HFFc6 (cell line): Measurements from ENCODE around the gene COMMD4. TPM values are rescaled to one million over a fixed set of nuclear protein-coding genes. Genes with fewer than 3 reads are reported as not detected.
"Not testable (repeated sequence)": the region's sequence is repeated elsewhere in the genome, so short reads cannot be mapped to it uniquely, and the experiment has no call there.

ENCODE experiments used
- DNase-seq: peaks from one replicate; pipeline ENCODE4 v3.0.0-alpha.2; 2018
- H3K27ac Mint-ChIP-seq: 2 replicates; pipeline ENCODE4 v1.8.0; 2020; ENCODE audit warnings: mild to moderate bottlenecking, mixed read lengths
- H3K27me3 Mint-ChIP-seq: 2 replicates; pipeline ENCODE4 v1.8.0; 2021; ENCODE audit warnings: mild to moderate bottlenecking, moderate library complexity, mixed read lengths; ENCODE audit not compliant: insufficient read depth
- H3K36me3 Mint-ChIP-seq: 2 replicates; pipeline ENCODE4 v1.8.0; 2021; ENCODE audit warnings: low read depth, mixed read lengths
- H3K4me1 Mint-ChIP-seq: 2 replicates; pipeline ENCODE4 v1.8.0; 2020; ENCODE audit warnings: low read depth, mixed read lengths
- H3K4me3 Mint-ChIP-seq: 2 replicates; pipeline ENCODE4 v1.8.0; 2020; ENCODE audit warnings: mild to moderate bottlenecking, moderate library complexity, mixed read lengths
- H3K9me3 Mint-ChIP-seq: 2 replicates; pipeline ENCODE4 v1.8.0; 2020; ENCODE audit warnings: mild to moderate bottlenecking, mixed read lengths
- total RNA-seq, 6 experiments: library from RNA; stranded (reverse); fragmentation: NEBNext Ultra II Directional; extraction: Animal tissue kit (Norgen Biotek cat#: 25700); gene quantifications; 2 replicates in 1 of 6; 3 replicates in 5 of 6; pipeline ENCODE4 v1.2.3, GENCODE V29; 2021
- TF ChIP-seq, protein P1 (sequence below): fragments of 200-600 bp; sonication (generic); IDR thresholded peaks from 2 replicates; pipeline ENCODE4 v1.5.0; 2021; ENCODE audit warnings: antibody characterized with exemption, mild to moderate bottlenecking

COMMD4 gene
- total RNA-seq, 6 experiments from 2014 or later: 90.1 to 133 (median 109) TPM

DNA sequence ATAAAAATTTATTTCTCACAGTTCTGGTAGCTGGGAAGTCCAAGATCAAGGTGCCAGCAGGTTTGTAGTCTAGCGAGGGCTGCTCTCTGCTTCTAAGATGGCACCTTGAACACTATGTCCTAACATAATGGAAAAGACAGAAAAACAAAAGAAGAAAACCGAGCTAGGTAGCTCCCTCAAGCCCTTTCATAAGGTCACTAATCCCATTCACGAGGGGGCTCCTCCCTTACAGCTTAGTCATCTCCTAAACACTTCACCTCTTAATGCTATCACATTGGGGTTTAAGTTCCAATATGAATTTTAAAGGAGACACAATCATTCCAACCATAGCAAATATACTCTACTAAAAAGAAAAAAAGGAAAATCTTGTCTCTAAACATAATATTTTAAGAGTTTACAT is 29.7 kb upstream of the COMMD4 start:
- Mint-ChIP-seq H3K9me3 (no peaks in the 10 kb centered on the region), H3K27me3 (peaks cover 53% of the 10 kb centered on the region), H3K4me1 (peaks cover 9% of the 10 kb centered on the region), H3K4me3 (no peak overlapping the region), H3K27ac (no peak overlapping the region), H3K36me3 (no peaks in the 10 kb centered on the region)
- TF ChIP-seq, protein P1, sequence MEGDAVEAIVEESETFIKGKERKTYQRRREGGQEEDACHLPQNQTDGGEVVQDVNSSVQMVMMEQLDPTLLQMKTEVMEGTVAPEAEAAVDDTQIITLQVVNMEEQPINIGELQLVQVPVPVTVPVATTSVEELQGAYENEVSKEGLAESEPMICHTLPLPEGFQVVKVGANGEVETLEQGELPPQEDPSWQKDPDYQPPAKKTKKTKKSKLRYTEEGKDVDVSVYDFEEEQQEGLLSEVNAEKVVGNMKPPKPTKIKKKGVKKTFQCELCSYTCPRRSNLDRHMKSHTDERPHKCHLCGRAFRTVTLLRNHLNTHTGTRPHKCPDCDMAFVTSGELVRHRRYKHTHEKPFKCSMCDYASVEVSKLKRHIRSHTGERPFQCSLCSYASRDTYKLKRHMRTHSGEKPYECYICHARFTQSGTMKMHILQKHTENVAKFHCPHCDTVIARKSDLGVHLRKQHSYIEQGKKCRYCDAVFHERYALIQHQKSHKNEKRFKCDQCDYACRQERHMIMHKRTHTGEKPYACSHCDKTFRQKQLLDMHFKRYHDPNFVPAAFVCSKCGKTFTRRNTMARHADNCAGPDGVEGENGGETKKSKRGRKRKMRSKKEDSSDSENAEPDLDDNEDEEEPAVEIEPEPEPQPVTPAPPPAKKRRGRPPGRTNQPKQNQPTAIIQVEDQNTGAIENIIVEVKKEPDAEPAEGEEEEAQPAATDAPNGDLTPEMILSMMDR: no peak
- no peak for DNase-seq

GRCh38 chr15:75307778-75308390 is 28.0 kb upstream of the COMMD4 start:
- Mint-ChIP-seq H3K27ac (no peak overlapping the region), H3K36me3 (no peaks in the 10 kb centered on the region; the same call in 1 of the 2 replicates), H3K9me3 (peaks cover 5% of the 10 kb centered on the region), H3K4me1 (peaks cover 17% of the 10 kb centered on the region), H3K4me3 (no peak overlapping the region), H3K27me3 (peaks cover 57% of the 10 kb centered on the region)
- TF ChIP-seq, protein P1: peak; percentile 58
- DNase-seq: peak; percentile 15

DNA sequence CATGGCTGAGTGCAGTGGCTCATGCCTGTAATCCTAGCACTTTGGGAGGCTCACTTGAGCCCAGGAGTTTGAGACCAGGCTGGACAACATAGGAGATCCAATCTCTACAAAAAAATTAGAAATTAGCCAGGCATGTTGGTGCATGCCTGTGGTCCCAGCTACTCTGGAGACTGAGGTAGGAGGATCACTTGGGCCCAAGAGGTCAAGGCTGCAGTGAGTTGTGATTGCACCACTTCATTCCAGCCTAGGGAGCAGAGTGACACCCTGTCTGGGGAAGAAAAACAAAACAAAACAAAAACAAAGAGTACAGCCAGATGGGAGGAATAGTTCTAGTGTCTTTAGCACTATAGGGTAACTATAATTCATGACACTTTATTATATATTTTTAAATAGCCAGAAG is 26.2 kb upstream of the COMMD4 start:
- H3K27ac Mint-ChIP-seq: no peak overlapping the region
- DNase-seq: peak; percentile 26
- H3K9me3 Mint-ChIP-seq: peaks cover 5% of the 10 kb centered on the region
- H3K4me1 Mint-ChIP-seq: peaks cover 19% of the 10 kb centered on the region
- H3K27me3 Mint-ChIP-seq: peaks cover 47% of the 10 kb centered on the region
- no peak overlapping the region for H3K4me3 Mint-ChIP-seq
- TF ChIP-seq, protein P1: no peak
- H3K36me3 Mint-ChIP-seq: no peaks in the 10 kb centered on the region; the same call in 1 of the 2 replicates

GRCh38 chr15:75312548-75312947 is 23.3 kb upstream of the COMMD4 start:
- H3K27me3 Mint-ChIP-seq: peaks cover 55% of the 10 kb centered on the region
- not testable (repeated sequence) for H3K4me3 Mint-ChIP-seq, H3K36me3 Mint-ChIP-seq, H3K9me3 Mint-ChIP-seq, H3K27ac Mint-ChIP-seq
- DNase-seq: peak; percentile 47
- peaks cover 19% of the 10 kb centered on the region for H3K4me1 Mint-ChIP-seq

DNA sequence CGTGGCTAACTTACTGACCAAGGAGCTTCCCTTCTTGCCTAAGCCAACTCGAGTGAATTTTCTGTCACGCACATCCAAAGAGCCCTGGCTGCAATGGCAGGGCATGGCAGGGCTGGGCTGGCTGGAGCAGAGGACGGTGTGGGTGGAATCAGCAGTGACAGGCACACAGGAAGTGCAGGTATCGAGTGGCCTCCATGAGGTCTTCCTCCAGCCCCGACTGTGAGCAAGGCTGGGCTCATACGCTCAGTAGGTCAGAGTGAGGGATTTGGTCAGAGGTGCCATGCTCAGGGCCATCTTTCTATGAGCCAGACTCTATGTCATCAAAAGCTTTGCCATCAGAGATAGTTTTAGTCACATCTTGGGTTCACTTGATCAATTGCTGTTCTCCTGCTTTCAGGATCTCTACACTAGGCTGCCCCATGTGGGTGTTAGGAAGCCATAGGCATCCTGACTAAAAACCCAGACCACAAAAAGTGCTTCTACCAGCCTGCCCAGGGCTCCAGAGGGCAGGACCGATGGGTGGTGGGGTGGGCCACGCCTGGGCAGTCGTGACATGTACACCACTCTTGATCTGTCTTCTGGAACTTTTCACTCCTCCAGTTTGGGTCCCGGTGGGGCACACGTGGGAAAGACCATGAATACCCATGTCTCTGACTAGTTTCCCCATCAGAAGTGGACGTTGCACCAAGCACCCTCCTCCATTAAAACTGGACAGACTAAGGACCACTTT is 22.6 kb upstream of the COMMD4 start:
- H3K4me3 Mint-ChIP-seq: no peak overlapping the region
- H3K36me3 Mint-ChIP-seq: no peaks in the 10 kb centered on the region; the same call in 1 of the 2 replicates

More for the DNA sequence above, 22.6 kb upstream of the COMMD4 start:
- no peak for DNase-seq
- H3K27ac Mint-ChIP-seq: no peak overlapping the region
- H3K27me3 Mint-ChIP-seq: peaks cover 56% of the 10 kb centered on the region
- TF ChIP-seq, protein P1: no peak
- H3K4me1 Mint-ChIP-seq: peaks cover 19% of the 10 kb centered on the region
- H3K9me3 Mint-ChIP-seq: peaks cover 5% of the 10 kb centered on the region
